GM21423 (cell line): ENCODE data around the gene AKR1E2.
"Not testable (repeated sequence)": the region's sequence is repeated elsewhere in the genome, so short reads cannot be mapped to it uniquely, and the experiment has no call there.

Source experiments
- ATAC-seq: cut with Tn5 transposase; IDR thresholded peaks from one replicate; pipeline ENCODE4 v1.9.1; 2021; ENCODE audit warnings: mild to moderate bottlenecking, moderate library complexity; ENCODE audit not compliant: unreplicated experiment

AKR1E2 gene

GRCh38 chr10:4813023-4813422, 13.0 kb upstream of the AKR1E2 start:
- ATAC-seq = no peak

- ATAC-seq = no peak
These were observed 12.5 kb upstream of the AKR1E2 start for GRCh38 chr10:4813496-4813895.

- not testable (repeated sequence) for ATAC-seq
These were observed 10.3 kb upstream of the AKR1E2 start for GRCh38 chr10:4815646-4816180.

GRCh38 chr10:4816966-4817365, 9.0 kb upstream of the AKR1E2 start:
- ATAC-seq = no peak

GRCh38 chr10:4819067-4819466, 6.9 kb upstream of the AKR1E2 start:
- no peak for ATAC-seq

- ATAC-seq = no peak
These were observed 6.3 kb upstream of the AKR1E2 start for GRCh38 chr10:4819707-4820106.

- no peak for ATAC-seq
These were observed 5.1 kb upstream of the AKR1E2 start for GRCh38 chr10:4820804-4821401.

GRCh38 chr10:4822208-4822607, 3.8 kb upstream of the AKR1E2 start:
- no peak for ATAC-seq

- ATAC-seq = no peak
These were observed 1.2 kb upstream of the AKR1E2 start for GRCh38 chr10:4824791-4825310.

GRCh38 chr10:4825456-4825867, 545 bp upstream of the AKR1E2 start:
- no peak for ATAC-seq

GRCh38 chr10:4826792-4827324, 851 bp downstream of the AKR1E2 start:
- no peak for ATAC-seq

- ATAC-seq = no peak
These were observed 2.0 kb downstream of the AKR1E2 start for GRCh38 chr10:4828005-4828404.

GRCh38 chr10:4830551-4830950, 4.5 kb downstream of the AKR1E2 start:
- no peak for ATAC-seq

GRCh38 chr10:4831091-4831490, 5.1 kb downstream of the AKR1E2 start:
- no peak for ATAC-seq

GRCh38 chr10:4833286-4833685, 7.3 kb downstream of the AKR1E2 start:
- ATAC-seq = no peak

- no peak for ATAC-seq
These were observed 8.9 kb downstream of the AKR1E2 start for GRCh38 chr10:4834898-4835405.

GRCh38 chr10:4835494-4835918, 9.5 kb downstream of the AKR1E2 start:
- no peak for ATAC-seq

- no peak for ATAC-seq
These were observed 10.5 kb downstream of the AKR1E2 start for GRCh38 chr10:4836416-4836969.

- no peak for ATAC-seq
These were observed 11.5 kb downstream of the AKR1E2 start for GRCh38 chr10:4837551-4837950.

- ATAC-seq = no peak
These were observed 12.7 kb downstream of the AKR1E2 start for GRCh38 chr10:4838743-4839142.

- no peak for ATAC-seq
These were observed 13.3 kb downstream of the AKR1E2 start for GRCh38 chr10:4839353-4839752.

GRCh38 chr10:4840151-4840550, 14.1 kb downstream of the AKR1E2 start:
- no peak for ATAC-seq
